Activated naive CD8-positive, alpha-beta T cell treated with anti-CD3 and anti-CD28 coated beads, Interleukin-2, amount 50 U/mL, for 16 hours (primary cell): ENCODE data around the gene NFATC4.

Experiments used
- DNase-seq: peaks from one replicate; pipeline ENCODE4 v3.0.0-alpha.2; 2020; ENCODE audit warnings: low read depth, low spot score

NFATC4 gene

DNA sequence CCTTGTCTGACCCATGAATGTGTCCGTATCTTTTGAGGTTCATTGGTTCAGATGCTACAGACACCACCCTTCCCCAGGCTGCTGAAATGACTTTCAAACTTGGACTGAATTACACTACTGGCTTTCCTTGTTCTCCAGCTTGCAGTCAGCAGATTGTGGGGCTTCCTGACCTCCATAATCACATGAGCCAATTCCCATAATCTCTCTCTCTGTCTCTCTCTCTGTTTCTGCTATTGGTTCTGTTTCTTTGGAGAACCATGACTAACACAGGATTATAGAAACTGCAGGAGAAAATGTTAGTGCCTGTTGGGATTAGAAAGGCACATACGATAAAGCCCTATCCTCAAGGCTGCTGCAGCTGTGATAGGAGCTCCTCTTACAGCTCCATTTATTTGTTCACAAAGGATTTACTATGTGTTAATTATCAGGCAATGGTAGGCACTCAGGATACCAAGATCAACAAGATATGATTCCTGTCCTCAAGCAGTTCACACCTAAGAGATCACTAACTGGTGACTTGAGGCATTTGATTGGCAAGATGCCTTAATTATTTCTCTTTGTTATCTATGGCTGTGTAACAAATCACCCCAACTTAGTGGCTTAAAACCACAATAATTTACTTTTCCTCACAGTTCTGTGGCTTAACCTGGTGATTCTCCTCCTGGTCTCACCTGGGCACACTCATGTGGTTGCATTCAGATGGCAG lies 20.6 kb downstream of the NFATC4 start:
- DNase-seq, result no peak

DNA sequence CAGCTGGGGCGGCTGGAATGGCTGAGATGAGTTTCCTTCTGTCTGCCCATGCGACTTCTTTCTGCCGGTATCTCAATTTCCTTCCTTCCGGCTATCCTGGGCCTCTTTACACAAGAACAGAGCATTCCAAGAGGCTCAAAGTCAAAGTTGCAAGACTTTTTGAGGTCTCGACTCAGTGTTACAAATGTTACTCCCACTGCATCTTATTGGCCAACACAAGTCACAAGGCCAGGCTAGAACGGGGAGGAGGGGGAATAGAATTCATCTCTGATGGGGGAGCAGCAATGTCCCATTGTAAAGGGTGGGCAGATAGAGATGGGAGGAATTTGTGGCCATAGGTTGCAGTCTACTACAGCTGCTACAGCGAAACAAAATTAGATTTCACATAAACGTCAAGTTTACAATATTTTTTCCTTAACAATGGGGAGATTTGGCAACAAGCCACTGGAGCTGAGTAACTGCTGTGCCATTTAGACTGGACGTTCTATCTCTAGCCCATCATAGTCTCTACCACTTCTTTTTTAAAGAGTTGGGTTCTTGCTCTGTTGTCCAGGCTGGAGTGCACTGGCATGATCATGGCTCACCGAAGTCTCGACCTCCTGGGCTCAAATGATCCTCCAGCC lies 21.4 kb downstream of the NFATC4 start:
- DNase-seq, result no peak

DNA sequence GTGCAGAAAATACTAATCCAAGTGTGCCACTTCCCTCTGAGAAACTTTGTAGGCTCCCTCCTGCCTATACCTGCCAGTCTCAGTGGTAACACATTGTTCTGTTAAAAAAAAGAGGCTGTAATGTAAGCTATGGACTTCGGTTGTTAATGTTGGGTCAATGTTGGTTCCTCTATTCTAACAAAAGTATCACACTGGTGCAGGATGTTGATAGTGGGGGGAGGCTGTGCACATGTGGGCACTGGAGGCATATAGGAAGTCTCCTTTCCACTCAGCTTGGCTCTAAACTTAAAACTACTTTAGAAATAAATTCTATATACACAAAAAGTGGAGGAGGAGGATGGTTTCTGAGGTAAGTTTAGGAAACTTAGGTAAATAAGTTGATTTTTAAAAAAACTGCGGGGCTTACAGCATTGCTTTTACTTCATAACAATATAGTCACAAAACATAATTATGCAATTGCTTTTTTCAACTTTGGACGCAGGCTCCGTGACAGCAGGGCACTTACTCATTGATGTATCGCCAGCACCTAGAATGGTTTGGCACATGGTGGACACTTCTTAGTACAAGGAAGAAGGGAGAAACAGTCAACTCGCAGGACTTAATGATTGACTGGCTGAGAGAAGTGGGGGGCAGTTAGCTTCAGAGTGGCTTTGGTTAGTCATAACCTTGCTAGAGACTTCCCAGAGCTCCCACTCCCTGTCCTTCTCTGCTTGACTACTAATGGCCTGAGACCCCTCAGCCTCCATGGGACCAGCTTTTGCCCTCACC lies 22.9 kb downstream of the NFATC4 start:
- DNase-seq, result no peak

DNA sequence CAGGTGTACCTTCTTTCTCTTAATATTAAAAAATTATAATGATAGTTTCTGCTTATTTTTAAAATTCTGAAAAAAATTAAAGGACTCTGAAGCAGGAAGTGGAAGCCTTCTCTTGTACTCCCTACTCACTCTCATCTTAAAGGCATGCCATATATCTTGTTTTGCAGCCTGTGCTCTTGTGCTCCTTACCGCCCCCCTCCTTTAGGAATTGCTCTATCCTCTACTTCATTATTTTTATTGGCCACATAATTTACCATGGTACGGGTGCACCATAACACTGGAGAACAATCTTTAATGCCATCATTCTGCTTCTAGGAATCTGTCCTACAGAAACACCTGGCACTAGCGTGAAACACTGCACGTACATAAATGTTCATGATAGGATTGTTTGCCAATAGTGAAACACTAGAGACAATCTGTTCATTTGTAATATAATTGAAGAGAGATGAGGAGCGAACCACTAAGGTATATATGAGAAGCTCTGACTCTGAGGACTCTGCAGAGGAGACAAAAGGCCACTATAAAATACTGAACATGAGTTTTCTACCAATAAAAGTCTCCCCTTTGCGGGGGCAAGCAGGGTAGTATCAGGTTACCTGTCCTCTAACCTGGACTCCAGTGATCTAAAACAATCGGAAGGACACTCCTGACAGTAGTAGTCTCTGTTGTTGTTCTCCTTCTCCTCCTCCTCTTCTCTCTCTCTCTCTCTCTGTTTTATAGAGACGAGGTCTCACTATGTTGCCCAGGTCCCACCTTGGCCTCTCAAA lies 24.5 kb downstream of the NFATC4 start:
- DNase-seq, result no peak

DNA sequence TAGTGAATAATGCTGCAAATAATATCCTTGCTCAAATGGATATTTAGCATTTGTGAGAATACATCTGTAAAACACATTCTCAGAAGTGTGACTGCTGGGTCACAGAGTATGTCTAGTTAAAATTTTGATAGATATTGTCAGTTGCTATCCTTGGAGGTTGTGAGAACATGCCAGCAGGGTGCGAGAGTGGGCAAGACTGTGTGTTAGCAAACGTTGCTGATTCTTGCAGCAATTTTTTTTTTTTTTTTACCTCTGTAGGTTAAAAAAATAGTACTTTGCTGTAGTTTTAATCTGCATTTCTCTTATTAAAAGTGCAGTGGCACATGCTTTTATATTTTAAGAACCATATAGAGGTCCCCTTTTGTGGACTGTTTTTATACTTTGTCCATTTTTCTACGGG lies 26.3 kb downstream of the NFATC4 start:
- no peak for DNase-seq

DNA sequence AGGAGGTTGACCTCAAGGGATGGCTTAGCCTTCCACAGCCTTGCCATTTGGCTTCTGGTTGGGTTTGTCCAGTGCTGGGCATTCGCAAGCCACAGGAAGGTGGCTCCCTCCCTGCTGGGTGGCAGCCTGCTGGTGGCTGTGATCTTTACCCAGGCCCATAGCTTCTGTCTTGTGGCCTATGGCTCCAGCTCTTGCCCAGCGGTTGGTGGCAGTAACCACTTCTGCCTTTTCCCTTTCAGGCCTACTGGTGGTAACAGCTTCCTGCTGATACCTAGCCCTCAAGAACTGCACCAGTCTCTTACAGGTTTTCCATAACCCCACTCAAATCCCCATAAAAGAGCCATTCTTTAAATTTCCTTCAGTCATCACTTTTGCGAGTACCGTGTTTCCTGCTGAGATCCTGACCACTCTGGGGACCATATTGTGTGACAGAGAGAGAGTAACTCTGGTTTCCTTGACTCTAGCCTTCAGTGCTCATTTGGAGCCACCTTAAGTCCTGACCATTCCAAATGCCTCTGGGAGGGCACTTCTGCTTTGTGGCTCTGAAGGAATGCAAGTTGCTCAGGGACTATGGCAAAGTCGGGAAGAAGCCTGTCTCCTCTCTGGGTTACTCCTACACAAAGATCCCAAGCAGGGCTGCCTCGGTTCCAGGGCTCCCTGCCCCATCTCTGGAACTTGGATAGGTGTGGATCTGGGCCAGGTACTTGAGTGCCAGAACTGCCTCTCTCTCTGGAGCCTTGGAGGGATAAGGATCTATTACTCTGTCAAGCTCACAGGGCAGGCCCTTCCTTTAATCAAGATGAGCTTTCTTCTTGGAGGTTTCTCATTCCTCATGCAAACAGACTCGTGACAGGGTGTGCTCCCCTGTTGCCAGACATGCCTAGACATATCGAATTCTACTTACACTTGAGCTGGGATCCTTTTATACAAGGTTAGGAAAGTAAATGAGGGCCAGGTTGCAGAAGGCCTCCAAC lies 27.9 kb downstream of the NFATC4 start:
- DNase-seq, result no peak

DNA sequence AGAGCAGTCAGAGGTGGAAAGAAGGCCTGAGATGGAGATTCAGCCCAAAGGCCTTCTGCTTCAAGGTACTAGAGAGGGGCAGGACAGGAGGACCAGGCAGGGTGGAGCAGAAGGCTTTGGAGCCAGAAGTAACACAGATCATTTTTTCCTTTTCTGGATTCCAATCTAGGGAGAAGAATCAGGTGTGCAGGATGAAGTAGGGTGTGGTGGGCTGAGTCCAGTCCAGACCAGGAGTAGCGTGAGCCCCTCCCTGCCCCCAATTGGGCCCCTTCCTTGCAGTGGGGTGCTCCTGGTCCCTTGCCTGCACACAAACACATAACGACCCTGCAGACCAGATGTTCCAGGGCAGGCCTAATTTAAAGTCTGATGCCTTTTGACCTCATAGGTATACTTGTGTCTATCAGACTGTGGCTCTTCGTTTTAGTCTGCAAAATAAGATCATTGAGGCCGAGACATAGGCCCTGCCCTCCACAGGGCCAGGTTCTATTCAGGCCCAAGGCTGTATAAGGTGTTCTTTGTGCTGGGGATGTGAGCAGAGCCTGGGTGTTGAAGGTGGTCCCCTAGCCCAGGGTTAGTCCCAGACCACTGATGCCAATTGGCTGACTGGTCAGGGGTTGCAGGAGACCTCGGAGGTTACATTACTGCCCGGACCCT lies 29.8 kb downstream of the NFATC4 start:
- DNase-seq, result no peak

DNA sequence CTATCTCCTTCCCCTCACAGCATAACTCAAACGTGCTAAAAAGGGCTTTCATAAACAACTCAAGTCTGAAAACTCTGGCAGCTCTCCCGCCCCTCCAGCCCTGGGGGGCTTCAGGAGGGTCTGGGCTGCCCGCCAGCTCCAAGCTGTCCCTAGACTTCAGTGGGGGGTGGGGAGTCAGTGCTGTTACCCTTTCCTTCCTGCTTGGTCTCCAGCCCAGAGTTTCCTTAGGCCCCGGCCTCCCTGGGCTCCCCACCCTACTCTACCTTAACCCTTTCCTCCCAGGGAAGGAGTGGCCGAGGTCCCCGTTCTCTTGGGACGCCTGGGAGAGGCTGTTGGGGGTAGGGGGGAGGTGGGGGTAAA lies 30.3 kb downstream of the NFATC4 start:
- DNase-seq, result no peak

DNA sequence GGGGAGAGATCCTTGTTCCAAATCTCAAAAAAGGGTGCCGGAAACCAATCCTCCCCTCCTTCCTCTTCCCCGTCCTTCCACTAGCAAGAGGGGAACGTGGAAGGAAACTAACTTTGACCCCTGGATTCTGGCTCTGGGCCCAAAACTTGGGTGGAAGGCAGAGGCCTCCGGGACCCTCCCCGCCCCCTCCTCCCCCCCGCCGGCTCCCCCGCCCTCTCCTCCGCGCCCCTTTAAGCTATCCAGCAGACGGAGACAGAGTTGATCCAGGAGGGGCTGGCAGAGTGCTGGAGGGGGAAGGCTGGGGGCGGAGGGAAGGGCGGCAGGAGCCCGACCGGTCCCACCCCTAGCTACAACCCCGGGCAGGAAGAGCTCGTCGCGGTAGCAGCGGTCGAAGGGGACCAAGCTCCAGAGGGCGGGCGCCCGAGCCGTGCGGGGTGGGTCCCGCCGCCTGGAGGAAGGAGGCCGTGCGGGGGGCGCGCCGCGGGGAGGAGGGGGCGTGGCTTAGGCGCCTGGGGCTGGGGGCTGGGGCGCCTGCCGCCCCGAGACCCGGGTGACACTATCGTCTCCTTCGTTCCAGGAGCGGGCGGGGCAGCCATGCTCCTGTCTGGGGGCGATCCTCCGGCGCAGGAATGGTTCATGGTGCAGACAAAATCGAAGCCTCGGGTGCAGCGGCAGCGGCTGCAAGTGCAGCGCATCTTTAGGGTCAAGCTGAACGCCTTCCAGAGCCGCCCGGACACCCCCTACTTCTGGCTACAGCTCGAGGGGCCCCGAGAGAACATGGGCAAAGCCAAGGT lies 30.9 kb downstream of the NFATC4 start, which contains the start of gene NYNRIN:
NYNRIN (plus strand) TSS at position 351 of the 794 bp plus-strand sequence; CDS start at position 595, 244 bp downstream.
- DNase-seq, result no peak

DNA sequence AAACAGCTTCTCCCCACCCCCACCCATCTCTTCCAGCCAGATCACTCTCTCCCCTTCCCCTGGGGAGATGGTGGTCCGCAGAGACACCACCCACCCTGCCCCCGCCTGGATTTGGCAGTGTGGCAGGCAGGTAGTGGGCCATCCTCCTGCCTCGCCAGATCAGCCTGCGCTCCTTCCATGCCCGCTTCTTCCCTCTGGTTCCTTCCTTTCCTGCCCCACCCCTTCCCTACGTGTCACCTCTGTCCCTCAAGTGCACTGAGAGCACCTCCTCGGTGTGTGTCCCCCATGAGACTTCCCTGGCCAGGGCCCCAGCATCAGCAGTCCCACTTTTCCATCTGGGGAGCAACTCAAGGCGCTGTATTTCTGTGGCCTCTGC lies 31.5 kb downstream of the NFATC4 start:
- no peak for DNase-seq

DNA sequence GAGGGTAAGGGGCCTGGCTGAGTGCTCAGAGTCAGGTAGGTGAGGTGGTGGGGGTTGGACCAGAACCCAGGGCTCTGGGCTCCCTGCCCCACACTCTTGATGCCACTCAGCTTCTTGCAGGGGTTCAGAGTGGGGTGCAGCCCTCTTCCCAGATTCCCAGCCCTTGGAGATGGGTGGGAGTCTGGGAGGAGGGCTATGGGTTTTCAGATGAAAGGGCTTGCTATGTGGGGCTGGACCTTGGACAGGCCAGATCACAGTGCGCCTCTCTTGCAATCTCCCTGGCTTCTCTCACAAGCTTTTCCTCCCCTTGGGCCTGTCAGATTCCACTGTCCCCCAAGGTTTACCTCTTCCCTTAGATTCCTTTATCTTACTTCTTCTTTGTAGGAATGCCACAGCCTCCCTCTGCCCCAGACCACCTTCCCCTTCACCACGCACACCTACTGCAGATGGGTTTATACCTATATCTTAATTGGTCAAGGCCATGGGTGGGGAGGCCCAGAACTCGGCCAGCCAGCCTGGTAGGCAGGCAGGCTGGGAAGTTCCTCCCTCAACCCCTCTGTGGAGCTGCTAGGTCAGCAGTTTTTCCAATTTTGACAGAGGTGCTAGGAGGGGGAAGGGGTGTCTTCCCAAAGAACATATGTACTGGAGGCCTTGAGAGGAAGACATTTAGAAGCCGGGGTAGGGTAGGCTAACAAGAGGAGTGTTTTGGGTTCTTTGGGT lies 32.2 kb downstream of the NFATC4 start:
- DNase-seq, result no peak

DNA sequence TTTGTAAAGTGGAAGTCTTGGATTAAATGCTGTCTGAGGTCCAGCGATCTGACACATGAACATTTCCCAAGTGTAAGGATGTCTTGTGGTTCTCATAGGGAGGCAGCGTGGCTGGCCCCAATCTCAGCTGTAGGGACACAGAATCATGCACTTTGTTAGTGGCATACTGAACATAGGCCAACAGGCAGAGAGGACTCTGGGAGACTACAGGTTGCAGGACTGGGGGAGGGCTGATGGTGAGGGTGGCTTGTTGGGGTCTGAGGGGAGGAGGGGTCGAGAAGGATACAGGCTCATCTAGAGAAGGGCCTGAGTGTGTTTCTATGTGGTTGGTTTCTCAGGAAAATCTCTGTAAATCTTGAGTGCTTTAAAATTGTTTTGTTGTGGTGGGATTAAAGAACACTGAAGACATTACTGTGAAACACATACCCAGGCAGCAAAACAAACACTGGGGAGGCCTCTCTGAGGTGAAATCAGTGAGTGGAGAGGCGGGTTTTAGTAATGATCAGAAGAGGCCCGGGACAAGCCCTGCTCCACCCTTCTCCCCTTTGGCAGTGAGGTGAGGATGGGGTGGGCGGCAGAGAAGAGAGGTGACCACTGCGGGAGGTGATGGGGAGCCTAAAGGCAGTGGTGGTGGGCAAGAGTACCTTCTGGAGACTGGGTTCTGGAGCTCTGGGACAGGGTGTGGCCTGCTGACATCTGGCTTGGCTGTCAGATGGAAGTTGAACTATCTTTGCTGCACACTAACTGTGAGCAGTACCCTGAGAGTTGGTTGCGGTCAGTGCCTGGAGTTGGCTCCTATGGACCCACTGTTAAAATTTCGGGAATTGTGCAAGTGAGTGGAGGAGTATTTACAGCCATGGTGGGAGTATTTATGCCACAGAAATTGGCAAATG lies 34.1 kb downstream of the NFATC4 start:
- no peak for DNase-seq

DNA sequence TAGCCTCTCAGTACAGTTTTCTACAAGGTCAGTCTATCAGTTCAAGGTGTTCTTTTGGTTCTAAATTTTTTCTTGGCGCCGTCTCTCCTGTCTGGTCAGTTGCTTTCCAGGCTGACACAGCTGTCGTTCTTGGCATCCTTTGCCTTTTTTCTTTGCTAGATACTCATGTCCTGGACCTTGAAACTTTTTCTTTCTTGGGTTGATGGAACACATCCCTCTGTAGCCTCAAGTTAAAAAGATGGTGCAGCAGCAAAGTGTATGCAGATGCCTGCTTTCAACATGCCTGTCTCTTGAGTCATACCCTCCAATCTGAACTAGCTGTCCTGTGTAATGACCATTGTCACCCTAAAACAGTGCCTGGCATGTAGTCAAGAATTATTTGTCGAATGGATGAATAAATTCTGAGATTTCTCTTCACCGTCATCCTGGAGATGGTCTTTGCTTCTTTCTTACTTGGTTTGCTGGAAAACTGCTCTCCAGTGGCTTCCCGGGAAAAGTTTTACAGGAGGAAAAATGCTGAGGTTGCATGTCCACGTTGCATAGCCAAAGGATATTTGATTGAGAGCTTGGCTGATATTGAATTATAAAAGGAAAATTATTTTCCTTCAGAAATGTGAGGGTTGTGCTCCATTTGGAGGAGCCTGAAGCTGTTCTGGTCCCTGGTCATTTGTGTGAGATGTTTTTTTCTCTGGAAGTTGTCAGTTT lies 35.5 kb downstream of the NFATC4 start:
- DNase-seq, result no peak

DNA sequence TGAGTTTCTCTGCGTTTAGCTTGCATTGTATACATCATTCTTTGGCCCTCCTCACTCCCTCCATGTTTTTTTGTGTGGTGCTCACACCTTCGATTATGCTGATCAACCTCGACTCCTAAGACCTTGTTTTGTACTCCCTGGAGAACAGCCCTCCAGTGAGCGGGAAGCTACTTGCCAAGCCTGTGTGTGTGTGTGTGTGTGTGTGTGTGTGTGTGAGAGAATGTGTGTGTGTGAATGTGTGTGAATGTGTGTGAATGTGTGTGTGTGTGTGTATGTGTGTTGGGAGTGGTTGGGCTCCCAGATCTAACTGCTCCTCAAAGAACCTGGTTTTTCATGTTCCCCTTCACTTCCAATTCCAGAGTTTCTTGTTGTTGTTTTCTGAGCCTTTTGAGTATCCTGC lies 36.8 kb downstream of the NFATC4 start:
- no peak for DNase-seq

DNA sequence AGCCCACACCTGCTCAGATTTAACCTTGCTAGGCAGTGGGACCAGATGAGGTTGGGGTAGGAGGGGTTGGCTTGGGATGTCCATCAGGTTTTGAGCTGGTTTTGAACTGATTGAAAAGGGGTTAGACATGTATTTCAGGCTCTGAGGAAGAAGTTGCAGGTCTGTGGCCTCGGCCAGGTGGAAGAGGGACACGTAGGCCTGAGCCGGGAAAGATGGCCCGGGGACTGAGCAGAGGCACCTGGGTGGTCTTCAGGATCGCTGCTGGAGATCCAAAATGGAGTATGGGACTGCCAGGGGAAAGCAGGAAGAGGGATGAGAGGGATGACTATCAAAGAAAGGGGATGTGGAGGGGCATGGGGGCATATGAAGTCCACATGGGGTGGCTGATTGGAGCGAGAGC lies 38.4 kb downstream of the NFATC4 start:
- DNase-seq, result no peak

DNA sequence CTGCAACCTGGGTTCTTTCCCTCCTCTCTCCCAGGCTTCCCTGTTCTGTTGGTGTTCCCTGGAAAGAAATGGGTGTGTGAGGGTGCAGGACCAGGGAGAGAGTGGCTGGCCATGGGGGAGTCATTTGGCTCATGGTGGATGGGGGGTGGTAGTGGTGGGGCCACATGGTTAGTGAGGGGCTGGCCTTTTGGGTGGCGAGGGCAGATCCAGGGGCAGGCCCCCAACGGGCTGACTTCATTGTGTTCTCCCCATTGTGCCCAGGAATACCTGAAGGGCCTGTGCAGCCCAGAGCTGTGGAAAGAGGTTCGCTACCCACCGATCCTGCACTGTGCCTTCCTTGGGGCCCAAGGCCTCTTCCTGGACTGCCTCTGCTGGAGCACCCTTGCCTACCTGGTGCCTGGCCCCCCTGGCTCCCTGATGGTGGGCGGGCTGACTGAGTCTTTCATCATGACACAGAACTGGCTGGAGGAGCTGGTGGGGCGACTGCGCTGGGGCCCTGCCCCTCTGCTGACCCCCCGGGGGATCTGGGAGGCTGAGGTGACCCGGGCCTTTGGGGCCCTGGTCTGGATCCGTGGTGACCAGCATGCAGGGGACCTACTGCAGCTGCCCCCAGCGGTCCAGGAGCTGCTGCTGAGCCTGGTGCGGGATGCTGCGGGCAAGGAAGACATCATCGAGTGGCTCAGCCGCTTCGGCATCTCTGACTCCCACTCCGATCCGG lies 39.8 kb downstream of the NFATC4 start:
- DNase-seq, result no peak

DNA sequence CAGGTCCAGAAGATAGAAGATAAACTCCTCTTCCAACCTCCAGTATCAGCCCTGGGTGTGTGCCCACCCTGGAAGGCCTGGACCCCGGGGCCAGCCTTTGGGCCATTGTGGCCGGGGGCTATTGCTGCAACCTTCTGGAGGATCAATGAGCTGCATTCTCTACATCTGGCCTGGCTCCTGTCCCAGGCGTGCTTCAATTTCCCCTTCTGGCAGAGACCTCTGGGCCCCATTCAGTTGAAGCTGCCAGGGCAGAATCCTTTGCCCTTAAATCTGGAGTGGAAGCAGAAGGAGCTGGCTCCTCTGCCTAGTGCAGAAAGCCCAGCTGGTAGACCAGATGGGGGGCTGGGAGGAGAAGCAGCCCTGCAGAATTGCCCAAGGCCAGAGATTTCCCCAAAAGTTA lies 40.8 kb downstream of the NFATC4 start:
- DNase-seq, result no peak
